ENCODE data around the gene ADGRL4. TPM values are rescaled to one million over a fixed set of nuclear protein-coding genes. Genes with fewer than 3 reads are reported as not detected.
"Not testable (repeated sequence)": the region's sequence is repeated elsewhere in the genome, so short reads cannot be mapped to it uniquely, and the experiment has no call there.

The ADGRL4 gene
- 50.1 TPM for total RNA-seq

DNA sequence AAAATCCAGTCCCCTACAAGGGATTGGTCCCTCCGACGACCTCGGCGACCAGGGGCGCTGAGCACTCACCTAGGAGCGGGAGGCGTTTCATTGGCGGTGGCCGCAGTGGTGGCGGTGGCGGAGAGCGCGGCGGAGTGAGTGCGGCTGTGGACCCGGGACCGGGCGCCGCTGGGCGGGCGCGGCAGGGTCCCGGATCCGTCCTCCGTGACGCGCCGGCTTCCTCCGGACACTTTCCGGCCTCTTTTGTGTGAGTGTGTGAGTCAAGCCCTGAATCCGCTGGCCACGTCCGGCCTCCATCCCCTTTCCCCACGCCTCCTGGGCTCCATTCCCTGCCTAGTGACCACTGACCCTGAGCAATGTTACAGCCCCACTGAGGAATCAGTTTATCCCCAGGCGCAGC lies at the start of gene ADGRL4:
ADGRL4 (minus strand) TSS at position 167 of the 400 bp plus-strand sequence; CDS start at position 91, 76 bp downstream.
- intact Hi-C loops (cut with DNase I) = no loop called here
- DNase-seq (ENCODE audit: low spot score) (no peak), ATAC-seq (peak; percentile 55)

- DNase-seq (ENCODE audit: low spot score) = no peak
Observed at GRCh38 chr1:79055856-79056255, 49.3 kb upstream of the ADGRL4 start.

GRCh38 chr1:79052829-79053449 lies 46.4 kb upstream of the ADGRL4 start:
- ATAC-seq = no peak
- intact Hi-C loops (cut with DNase I) = no loop called here
- no peak for DNase-seq (ENCODE audit: low spot score)

More at GRCh38 chr1:79055856-79056255, 49.3 kb upstream of the ADGRL4 start:
- ATAC-seq = no peak
- intact Hi-C loops (cut with DNase I) = no loop called here

DNA sequence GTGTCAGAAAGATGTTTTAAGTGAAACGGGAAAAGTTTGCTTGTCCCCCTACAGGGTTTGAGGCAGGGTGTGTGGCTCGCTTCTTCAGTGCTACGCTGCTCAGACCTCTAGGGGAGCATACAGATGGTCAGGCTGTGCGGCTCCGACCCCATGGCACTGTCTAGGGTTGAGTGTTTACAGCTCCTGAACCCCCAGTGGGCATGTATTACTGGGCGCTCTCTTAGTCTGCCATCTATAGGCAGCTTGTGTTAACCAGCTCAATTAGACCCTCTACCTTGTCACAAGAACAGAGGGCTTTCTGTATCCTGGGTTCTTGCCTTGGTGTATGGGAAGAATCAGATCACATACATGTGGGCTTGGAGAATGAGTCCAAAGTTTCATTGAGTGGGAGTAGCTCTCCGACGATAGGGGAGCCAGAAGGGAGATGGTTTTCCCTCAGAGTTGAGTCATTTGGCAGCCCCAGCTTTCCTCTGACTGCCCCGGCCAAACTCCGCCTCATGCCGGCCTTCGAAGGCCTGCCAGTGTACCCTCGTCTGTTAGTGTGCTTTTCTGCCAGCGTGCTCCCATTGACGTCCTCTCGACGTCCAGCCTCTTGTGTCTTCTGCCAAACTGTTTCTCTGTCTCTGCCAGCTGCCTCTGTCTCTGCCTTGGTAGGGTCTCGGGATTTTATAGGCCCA lies 38.6 kb upstream of the ADGRL4 start:
- intact Hi-C loops (cut with DNase I) = no loop called here
- ATAC-seq (no peak), DNase-seq (ENCODE audit: low spot score) (no peak)

GRCh38 chr1:79043506-79043905 lies 37.0 kb upstream of the ADGRL4 start:
- DNase-seq (ENCODE audit: low spot score) = no peak
- ATAC-seq = no peak
- intact Hi-C loops (cut with DNase I) = no loop called here

DNA sequence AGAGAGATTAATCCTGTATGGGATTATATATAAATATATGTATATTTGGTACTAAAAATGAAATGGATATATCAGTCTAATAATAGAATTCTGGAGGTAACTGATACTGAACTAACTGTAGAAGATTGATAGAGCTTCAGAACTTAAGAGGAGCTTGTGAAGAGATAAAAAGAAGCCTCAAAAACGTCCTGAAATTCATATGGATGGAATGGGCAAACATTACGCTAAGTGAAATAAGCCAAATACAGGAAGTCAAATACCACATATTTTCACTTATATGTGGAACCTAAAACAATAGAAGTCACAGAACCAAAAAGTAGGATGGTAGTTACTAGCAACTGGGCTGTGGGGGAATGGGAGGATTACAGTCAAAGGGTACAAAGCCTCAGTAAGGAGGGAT lies 36.0 kb upstream of the ADGRL4 start:
- ATAC-seq (no peak), DNase-seq (ENCODE audit: low spot score) (no peak)
- intact Hi-C loops (cut with DNase I) = no loop called here

GRCh38 chr1:79042117-79042516 lies 35.6 kb upstream of the ADGRL4 start:
- intact Hi-C loops (cut with DNase I) = no loop called here
- no peak for ATAC-seq
- DNase-seq (ENCODE audit: low spot score) = no peak

DNA sequence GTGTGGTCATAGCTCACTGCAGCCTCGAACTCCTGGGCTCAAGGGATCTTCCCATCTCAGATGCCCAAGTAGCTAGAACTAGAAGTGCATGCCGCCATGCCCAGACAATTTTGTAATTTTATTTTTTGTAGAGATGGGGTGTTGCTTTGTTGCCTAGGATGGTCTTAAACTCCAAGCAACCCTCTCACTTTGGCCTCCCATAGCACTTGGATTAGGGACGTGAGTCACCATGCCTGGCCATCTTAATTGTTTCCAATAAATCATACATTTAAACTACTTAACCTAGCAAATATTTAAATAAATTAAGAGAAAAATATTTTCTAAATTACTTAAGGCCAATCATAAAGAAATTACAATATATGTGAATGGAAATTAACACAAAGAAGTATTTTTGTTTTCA lies 35.1 kb upstream of the ADGRL4 start:
- intact Hi-C loops (cut with DNase I) = no loop called here
- ATAC-seq (no peak), DNase-seq (ENCODE audit: low spot score) (no peak)

DNA sequence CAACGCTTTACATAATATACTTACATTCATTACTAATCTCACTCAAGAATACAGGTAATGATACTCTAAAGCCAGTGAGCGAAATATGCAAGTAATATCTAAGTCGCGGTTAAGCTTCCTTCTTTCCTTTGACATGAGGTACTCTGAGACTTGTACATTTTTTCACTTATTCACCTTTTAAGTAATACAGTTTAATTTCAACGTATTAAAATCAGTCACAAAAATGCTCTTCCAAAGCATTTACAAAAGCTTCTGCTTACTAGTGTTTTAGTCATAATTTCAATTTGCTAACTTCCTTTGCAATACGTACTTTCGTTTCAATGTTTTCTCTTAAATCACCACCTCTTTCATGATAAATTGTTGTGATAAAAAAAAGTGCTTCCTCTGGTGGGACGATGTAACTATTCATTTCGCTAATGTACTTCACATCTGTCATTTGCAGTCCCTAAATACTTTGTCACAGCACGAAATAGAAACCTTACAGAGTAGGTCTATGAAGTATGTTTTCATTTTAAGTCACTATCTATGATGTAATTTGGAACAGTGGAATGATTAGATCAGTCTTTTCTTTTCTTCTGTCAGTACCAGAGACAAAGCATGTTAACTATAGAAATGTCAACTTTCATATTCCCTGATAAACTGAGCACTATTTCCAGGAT lies 34.0 kb upstream of the ADGRL4 start:
- no peak for DNase-seq (ENCODE audit: low spot score)
- no peak for ATAC-seq
- intact Hi-C loops (cut with DNase I) = no loop called here

- no peak for DNase-seq (ENCODE audit: low spot score)
- intact Hi-C loops (cut with DNase I) = no loop called here
Observed at GRCh38 chr1:79037085-79037484, 30.6 kb upstream of the ADGRL4 start.

GRCh38 chr1:79012500-79012899 lies 6.0 kb upstream of the ADGRL4 start:
- ATAC-seq = no peak
- intact Hi-C loops (cut with DNase I) = no loop called here
- no peak for DNase-seq (ENCODE audit: low spot score)

More at GRCh38 chr1:79037085-79037484, 30.6 kb upstream of the ADGRL4 start:
- ATAC-seq = no peak

DNA sequence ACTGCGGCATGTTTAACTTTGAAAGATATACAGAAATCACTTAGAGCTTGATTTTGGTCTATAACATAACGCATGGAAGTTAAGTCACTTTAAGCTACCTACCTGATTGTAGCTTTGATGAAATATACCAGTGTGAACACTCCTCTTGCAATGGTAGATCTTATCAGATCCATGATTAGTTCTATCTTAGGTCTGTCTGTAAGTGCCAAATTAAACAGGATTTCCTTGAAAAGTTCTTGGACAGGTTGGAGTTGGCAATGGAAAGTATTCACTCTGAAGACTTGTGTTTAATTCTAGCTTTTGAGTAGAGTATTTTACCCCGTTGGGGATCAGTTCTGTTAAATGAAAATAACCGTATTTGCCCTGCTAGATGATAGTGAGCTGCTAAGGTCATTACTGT lies 4.1 kb upstream of the ADGRL4 start:
- ATAC-seq = no peak

GRCh38 chr1:79005945-79006344 lies 585 bp downstream of the ADGRL4 start:
- intact Hi-C loops (cut with DNase I) = no loop called here
- ATAC-seq (no peak), DNase-seq (ENCODE audit: low spot score) (no peak)

More for the DNA sequence above, 4.1 kb upstream of the ADGRL4 start:
- intact Hi-C loops (cut with DNase I) = no loop called here
- no peak for DNase-seq (ENCODE audit: low spot score)

- DNase-seq (ENCODE audit: low spot score) (no peak), ATAC-seq (no peak)
- intact Hi-C loops (cut with DNase I) = no loop called here
Observed at GRCh38 chr1:79004916-79005315, 1.6 kb downstream of the ADGRL4 start.

DNA sequence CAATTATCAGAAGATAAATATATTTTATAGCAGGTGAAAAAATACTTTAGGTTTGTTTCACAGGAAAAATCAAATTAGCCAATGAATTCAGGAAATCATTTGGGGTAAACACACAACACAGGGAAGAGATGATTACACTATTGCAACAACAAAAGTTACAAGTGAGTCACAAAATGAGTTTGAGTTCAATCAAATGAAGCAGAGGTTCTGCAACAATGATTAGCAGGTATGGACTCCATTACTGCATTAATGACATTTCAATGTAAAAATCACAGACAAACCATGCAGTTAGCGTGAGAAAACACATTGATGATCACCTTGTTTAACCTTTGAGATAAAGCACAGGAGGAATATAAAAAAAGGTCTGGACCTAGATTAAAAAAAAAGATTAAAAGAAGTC lies 9.7 kb downstream of the ADGRL4 start:
- DNase-seq (ENCODE audit: low spot score) = no peak
- intact Hi-C loops (cut with DNase I) = no loop called here
- no peak for ATAC-seq

- ATAC-seq = no peak
- intact Hi-C loops (cut with DNase I) = no loop called here
- no peak for DNase-seq (ENCODE audit: low spot score)
Observed at GRCh38 chr1:78987042-78987441, 19.5 kb downstream of the ADGRL4 start.

- intact Hi-C loops (cut with DNase I) = no loop called here
- ATAC-seq (no peak), DNase-seq (ENCODE audit: low spot score) (no peak)
Observed at GRCh38 chr1:78980511-78980910, 26.0 kb downstream of the ADGRL4 start.

DNA sequence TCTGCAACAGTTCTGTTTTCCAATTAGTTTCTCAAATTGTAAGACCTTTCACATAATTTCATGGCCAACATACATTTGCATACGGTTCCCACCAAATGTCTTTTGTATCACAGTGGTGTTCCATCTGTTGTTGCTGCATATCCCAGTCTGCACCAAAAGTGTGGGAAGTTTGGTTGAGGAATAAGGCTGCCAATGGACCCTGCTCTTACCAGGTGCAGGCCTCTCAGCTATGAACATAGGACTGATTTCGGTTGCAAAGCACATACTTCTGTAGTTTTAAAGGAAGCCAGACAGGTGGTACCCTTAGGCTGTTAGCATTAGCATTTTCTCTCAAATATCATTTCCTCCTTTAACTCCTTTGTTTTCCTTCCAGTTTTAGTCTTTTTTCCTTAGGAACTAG lies 33.8 kb downstream of the ADGRL4 start:
- no peak for ATAC-seq
- DNase-seq (ENCODE audit: low spot score) = no peak
- intact Hi-C loops (cut with DNase I) = no loop called here

DNA sequence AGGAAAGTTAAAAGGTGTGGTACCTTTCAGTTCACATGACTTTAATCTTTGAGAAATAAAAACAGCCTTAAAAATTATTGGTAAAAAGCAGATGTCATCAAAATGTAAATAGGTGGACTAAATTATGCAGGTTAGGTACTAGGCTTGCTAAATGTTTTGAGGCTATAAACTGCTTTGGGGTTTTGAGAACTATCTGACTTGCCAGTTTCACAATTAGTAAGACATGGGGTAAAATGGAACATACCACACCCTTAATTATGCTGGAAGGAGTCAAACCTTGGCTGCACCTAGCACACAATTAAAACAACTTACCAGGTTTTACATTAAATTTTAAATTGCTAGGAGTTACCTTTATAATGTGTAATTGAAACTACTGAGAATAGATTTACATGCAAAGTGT lies 39.4 kb downstream of the ADGRL4 start:
- DNase-seq (ENCODE audit: low spot score); intact Hi-C loops (cut with DNase I); ATAC-seq: not testable (repeated sequence)

GRCh38 chr1:78958711-78959110 lies 47.8 kb downstream of the ADGRL4 start:
- ATAC-seq (no peak), DNase-seq (ENCODE audit: low spot score) (no peak)
- intact Hi-C loops (cut with DNase I) = no loop called here

All from sciatic nerve (tissue), 2 donors.